Muscle of leg (tissue), 16 donors: Measurements from ENCODE around the gene MUC2. TPM values are rescaled to one million over a fixed set of nuclear protein-coding genes. Genes with fewer than 3 reads are reported as not detected.

Experiments used
- DNase-seq: peaks from one replicate; pipeline ENCODE4 v3.0.0; 2013
- H3K27ac ChIP-seq: one replicate; pipeline ENCODE4 v1.5.1; 2013; ENCODE audit warnings: mild to moderate bottlenecking, low read length, control low read depth
- H3K27me3 ChIP-seq: one replicate; pipeline ENCODE4 v1.6.1; 2013; ENCODE audit warnings: low read length; ENCODE audit not compliant: control insufficient read depth, insufficient read depth
- H3K36me3 ChIP-seq: one replicate; pipeline ENCODE4 v1.6.1; 2013; ENCODE audit warnings: low read length; ENCODE audit not compliant: control insufficient read depth, insufficient read depth
- H3K4me1 ChIP-seq: one replicate; pipeline ENCODE4 v1.6.1; 2013; ENCODE audit warnings: low read length; ENCODE audit not compliant: control insufficient read depth, insufficient read depth
- H3K4me3 ChIP-seq: one replicate; pipeline ENCODE4 v1.5.1; 2013; ENCODE audit warnings: low read length, control low read depth
- H3K9me3 ChIP-seq: replicated peaks from 2 replicates; pipeline ENCODE4 v1.6.1; 2013; ENCODE audit warnings: low read depth, low read length; ENCODE audit not compliant: control insufficient read depth
- WGBS: methylation state at CpG from one replicate; pipeline ENCODE4 v1.1.5; 2013; ENCODE audit warnings: missing lambda C conversion rate; ENCODE audit not compliant: insufficient coverage; 5-methylcytosine and 5-hydroxymethylcytosine counted together
- long read RNA-seq, 11 donors: transcript quantifications; one replicate each; lab custom pipeline, GENCODE V29; 2026
- polyA plus RNA-seq, 8 donors: library from polyadenylated mRNA; unstranded; fragments of 120-200 nt; gene quantifications; one replicate each; pipeline versions ENCODE4 v1.2.1 to v1.2.3, GENCODE V29; 2013; ENCODE audit warnings: inconsistent platforms in 1 of 8, low replicate concordance in 1 of 8; ENCODE audit not compliant: insufficient read length in 8 of 8, insufficient read depth in 1 of 8
- total RNA-seq: library from RNA; stranded (reverse); fragments of 120-200 nt; gene quantifications from one replicate; pipeline ENCODE4 v1.2.4, GENCODE V29; 2013

Gene MUC2
- total RNA-seq (not detected), polyA plus RNA-seq (1 to 10 TPM in 2 of 8 donors, under 1 TPM in 4, not detected in 2; 0.01 to 2.2 (median 0.04) TPM)
- long read RNA-seq, donor 1 = 0 reads
- long read RNA-seq, donor 2 = 0 reads
- long read RNA-seq, donor 3 = 0 reads
- long read RNA-seq, donor 4 = 0 reads
- long read RNA-seq, donor 5 = 0 reads
- long read RNA-seq, donor 6 = 0 reads
- long read RNA-seq, donor 7 = 0 reads
- long read RNA-seq, donor 8 = 0 reads
- long read RNA-seq, donor 9 = 0 reads
- long read RNA-seq, donor 10 = 0 reads
- long read RNA-seq, donor 11 = 0 reads

DNA sequence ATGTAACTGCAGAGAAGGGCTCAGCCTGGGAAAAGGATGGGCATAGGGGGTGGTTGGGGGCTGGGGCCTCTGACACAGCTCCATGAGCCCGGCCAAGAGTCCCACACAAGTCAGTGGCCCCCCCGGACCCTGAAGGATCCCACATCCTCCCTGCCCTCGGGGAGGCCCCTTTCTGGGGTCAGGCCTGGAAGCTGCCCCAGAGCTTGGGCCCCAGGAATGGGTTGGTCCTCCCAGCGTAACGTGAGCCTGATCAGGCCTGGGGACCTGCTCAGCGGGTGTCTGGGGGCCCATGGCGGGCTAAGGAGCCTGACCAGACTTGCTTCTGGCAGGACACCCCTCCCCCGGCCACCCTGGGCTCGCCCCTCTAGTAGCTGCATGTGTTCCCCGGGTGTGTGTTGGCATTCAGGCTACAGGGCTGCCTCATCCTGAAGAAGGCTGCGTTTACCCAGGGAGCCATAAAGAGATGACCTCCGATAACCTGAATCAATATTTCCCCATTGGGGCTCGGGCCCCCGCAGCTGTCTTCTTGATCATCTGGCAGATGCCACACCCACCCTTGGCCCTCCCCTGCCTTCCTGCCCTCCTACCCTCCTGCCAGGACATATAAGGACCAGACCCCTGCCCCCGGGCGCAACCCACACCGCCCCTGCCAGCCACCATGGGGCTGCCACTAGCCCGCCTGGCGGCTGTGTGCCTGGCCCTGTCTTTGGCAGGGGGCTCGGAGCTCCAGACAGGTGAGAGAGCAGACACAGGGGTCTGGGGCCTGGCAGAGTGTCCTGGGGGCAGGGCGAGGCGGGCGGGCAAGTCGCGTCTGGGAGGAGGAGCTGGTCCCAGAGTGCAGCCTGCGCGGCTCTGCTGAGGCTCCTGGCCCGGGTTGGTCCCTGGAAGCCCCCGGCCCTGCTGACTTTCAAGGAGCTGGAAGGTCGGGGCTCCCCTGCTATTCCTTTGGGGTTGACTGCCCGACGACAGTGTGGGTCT, at the start of gene MUC2:
Gene MUC2 (plus strand): TSS at position 631 of the 978 bp plus-strand sequence.
- H3K9me3 ChIP-seq = no peaks in the 10 kb centered on the region
- no peak for DNase-seq
- WGBS = 66% methylated on average over 28 of the region's 32 CpGs
- H3K27me3 ChIP-seq = no peaks in the 10 kb centered on the region
- H3K4me1 ChIP-seq = peaks cover 32% of the 10 kb centered on the region
- H3K27ac ChIP-seq = no peak within 1 kb of the TSS
- no peaks in the 10 kb centered on the region for H3K36me3 ChIP-seq
- no peak within 1 kb of the TSS for H3K4me3 ChIP-seq

DNA sequence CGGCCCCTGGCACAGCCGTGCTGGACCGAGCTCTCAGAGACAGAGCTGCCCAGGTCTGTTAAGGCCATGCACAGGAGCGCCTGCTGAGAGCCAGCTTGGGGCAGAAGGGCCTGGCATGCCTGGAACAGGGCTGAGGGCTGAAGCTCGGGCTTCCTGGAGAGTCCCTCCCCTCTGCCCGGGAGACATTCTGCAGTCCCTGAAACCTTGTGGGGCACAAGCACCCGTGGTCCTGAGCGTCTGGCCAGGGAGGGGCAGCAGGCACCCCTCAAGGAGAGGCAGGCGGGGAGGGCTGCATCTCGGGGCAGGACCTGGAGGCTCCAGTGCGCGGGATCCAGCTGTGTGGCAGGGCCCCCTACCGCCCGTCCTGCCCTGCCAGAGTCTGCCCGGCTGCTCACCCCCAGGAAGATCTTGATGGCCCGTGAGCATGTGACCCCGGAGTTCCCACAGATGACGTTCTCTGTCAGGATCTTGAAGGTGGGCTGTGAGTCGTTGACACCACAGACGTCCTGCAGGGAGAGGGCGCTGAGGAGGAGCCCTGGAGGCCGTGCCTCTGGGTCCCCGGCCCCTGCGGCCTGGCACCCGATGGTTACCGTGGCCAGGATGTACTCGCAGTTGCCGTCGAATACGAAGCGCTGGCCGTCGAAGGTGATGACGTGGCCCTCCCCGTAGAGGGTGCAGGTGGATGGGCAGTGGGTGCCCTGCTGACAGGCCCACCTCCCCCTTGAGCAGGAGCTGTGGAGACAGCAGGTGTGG, 49.1 kb upstream of the MUC2 start:
- no peak for DNase-seq
- H3K4me1 ChIP-seq = no peaks in the 10 kb centered on the region
- no peaks in the 10 kb centered on the region for H3K36me3 ChIP-seq
- no peaks in the 10 kb centered on the region for H3K27me3 ChIP-seq
- H3K27ac ChIP-seq = no peak overlapping the region
- no peaks in the 10 kb centered on the region for H3K9me3 ChIP-seq
- 70% methylated on average over 33 of the region's 35 CpGs for WGBS
- no peak overlapping the region for H3K4me3 ChIP-seq

DNA sequence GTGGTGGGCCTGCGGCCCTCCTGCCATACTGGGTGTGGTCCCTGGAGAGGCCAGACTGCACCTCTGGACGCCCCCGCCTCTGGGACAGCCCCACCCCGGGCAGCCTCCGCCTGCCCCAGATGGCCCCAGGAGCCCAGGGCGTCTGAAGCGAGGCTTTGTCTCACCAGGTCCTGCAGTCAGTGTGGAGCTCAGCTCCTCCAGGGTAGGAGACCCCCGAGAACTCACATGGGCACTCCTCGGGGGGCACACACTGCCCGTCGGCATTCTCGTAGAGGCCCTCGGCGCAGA, 48.6 kb upstream of the MUC2 start:
- H3K27me3 ChIP-seq = no peaks in the 10 kb centered on the region
- H3K4me3 ChIP-seq = no peak overlapping the region
- no peaks in the 10 kb centered on the region for H3K36me3 ChIP-seq
- WGBS = 78% methylated on average over 14 of the region's 14 CpGs
- no peak for DNase-seq
- no peaks in the 10 kb centered on the region for H3K4me1 ChIP-seq
- no peaks in the 10 kb centered on the region for H3K9me3 ChIP-seq
- no peak overlapping the region for H3K27ac ChIP-seq

DNA sequence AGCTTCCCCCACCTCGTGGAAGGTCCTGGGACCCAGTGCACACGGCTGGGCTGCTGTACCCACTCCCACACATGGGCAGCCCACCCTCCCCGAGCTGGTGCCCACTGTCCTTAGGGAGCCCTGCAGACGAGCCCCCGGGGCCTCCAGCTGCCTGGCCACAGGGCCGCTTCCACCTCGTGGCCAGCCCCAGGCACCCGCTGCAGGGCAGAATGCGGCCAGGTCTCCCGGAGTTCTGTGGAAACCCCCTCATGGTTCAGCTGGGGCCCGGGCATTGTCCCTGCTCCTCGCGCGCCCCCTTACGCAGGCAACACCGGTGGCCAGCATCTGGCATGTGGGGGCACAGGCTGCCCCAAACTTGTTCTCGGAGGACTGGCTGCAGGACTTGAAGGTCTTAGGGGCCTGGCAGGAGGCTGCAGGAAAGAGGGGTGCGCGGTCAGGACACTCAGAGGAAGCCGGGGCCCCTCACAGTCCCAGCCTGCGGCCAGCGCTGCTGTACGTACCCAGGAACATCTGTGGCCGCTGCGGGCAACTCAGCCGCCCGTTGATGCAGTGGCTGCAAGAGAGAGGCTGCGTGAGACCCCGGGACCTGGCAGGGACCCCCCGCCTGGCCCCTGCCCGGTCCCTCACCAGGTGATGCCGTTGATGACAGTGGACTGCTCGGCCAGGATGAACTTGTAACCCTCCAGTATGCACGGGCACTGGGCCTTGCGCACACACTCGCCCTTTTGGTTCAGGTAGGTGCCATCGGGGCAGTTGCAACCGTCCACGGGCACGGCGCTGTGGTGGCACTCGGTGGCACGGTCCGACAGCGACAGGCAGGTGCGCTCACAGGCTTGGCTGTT, 47.8 kb upstream of the MUC2 start:
- WGBS = 88% methylated on average over 45 of the region's 46 CpGs
- no peak overlapping the region for H3K27ac ChIP-seq
- no peak for DNase-seq
- H3K4me3 ChIP-seq = no peak overlapping the region
- no peaks in the 10 kb centered on the region for H3K36me3 ChIP-seq
- no peaks in the 10 kb centered on the region for H3K4me1 ChIP-seq
- no peaks in the 10 kb centered on the region for H3K27me3 ChIP-seq
- H3K9me3 ChIP-seq = no peaks in the 10 kb centered on the region

DNA sequence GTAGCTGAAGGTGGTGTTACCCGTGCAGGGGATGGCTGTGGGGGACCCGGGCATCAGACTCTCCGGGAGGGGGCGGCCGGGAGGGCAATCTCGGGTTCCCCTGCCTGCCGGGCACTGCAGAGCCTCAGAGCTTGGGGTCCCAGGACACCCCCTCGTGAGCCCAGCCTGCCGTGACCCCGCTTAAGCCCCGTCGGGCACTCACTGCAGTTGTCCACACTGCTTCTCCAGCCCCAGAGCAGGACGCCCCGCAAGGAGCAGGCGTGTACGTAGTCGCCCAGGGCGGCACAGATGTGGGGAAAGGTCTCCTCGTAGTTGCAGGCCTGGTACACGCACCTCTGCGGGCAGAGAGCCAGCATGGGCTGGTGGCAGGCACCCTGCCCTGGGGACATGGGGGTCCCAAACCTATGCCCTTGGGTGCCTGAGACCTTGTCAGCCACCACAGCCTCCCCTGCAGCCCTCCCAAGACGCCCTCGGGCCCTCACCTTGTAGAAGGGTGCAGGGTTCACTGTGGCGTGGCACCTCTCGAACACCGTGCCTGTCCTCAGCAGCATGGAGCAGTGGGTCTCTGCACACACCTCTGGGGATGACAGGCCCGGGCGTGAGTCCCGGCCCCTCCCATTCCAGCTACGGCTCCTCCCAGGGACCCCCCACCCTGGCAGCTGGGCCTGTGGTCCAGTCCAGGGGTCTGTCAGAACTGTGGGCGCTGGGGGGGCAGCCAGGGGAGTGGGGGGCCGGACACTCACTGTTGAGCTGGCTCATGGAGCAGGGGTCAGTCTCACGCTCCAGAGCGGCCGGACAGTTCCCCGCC, 47.0 kb upstream of the MUC2 start:
- 76% methylated on average over 31 of the region's 36 CpGs for WGBS
- no peaks in the 10 kb centered on the region for H3K36me3 ChIP-seq
- no peaks in the 10 kb centered on the region for H3K9me3 ChIP-seq
- no peaks in the 10 kb centered on the region for H3K27me3 ChIP-seq
- H3K4me3 ChIP-seq = no peak overlapping the region
- H3K27ac ChIP-seq = no peak overlapping the region
- DNase-seq = no peak
- no peaks in the 10 kb centered on the region for H3K4me1 ChIP-seq

DNA sequence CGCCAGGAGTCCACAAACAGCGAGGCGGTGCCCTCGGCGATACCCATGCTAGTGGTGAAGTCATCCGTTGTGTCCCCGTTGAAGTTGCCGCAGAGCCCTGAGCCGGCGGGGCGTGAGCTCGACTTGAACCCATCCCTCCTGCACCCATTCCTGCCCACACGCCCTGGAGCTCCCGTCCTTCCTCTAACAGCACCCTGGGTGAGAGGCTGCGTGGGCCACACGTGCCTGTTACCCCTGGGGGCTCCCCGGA, 46.5 kb upstream of the MUC2 start:
- H3K27me3 ChIP-seq = no peaks in the 10 kb centered on the region
- H3K4me3 ChIP-seq = no peak overlapping the region
- no peak overlapping the region for H3K27ac ChIP-seq
- H3K36me3 ChIP-seq = no peaks in the 10 kb centered on the region
- 80% methylated on average over 14 of the region's 17 CpGs for WGBS
- DNase-seq = no peak
- H3K9me3 ChIP-seq = no peaks in the 10 kb centered on the region
- H3K4me1 ChIP-seq = no peaks in the 10 kb centered on the region

DNA sequence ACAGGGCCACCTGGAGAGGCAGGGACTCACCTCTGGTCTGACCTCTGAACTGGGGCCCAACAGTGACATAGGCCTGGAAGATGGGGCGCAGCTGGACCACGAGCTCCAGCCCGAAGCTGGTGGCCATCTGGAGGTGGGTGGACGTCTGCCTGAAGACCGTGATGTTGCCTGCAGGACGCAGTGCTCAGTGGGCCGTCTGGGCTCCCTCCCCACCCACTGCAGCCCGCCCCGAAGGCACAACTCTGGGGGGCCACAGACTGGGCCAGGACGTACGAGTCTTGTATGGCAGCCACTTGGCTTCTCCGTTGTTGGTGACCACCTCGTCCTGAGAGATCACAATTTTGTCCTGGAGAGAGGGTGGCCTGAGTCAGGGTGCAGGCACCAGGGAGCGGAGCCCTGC, 46.1 kb upstream of the MUC2 start:
- no peaks in the 10 kb centered on the region for H3K4me1 ChIP-seq
- DNase-seq = no peak
- no peaks in the 10 kb centered on the region for H3K9me3 ChIP-seq
- H3K27ac ChIP-seq = no peak overlapping the region
- H3K4me3 ChIP-seq = no peak overlapping the region
- 87% methylated on average over 5 of the region's 14 CpGs for WGBS
- H3K36me3 ChIP-seq = no peaks in the 10 kb centered on the region
- H3K27me3 ChIP-seq = no peaks in the 10 kb centered on the region

DNA sequence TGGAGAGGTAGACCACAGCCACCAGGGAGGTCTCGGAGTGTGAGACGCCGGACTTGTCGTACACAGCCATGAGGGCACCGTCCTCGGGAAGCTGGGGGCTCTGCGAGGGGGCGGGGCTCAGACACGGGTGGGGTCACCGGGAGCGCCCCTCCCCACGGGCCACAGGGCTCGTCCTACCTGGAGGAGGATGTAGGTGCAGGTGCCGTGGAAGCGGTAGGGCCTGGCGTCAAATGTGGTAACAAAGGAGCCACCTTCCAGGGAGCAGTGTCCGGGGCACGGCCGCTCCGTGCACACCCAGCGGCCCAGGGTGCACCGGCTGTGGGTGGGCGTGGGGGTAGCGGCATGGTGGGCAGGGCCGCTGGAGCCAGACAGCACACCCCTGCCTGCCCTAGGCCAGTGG, 45.6 kb upstream of the MUC2 start:
- Histone ChIP-seq H3K4me3 (no peak overlapping the region), H3K4me1 (no peaks in the 10 kb centered on the region), H3K27ac (no peak overlapping the region), H3K9me3 (no peaks in the 10 kb centered on the region), H3K27me3 (no peaks in the 10 kb centered on the region), H3K36me3 (no peaks in the 10 kb centered on the region)
- no peak for DNase-seq
- WGBS = 83% methylated on average over 25 of the region's 25 CpGs

DNA sequence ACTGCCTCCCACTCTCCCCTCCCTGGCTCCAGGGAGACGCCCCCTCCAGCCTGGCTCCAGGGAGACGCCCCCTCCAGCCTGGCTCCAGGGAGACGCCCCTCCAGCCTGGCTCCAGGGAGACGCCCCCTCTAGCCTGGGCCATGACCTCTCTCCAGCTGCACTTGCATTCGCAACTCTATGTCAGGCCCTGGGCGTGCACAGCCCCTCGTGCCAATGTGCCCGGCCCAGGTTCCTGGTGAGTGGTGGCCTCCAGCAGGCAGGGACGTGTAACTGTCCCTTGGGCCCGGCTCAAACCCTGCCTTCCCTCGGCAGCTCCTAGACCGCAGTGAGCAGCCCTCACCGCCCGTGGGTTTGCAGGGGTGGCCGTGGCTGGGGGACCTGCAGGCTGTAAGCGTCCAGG, 45.0 kb upstream of the MUC2 start:
- Histone ChIP-seq H3K27ac (no peak overlapping the region), H3K4me3 (no peak overlapping the region), H3K4me1 (no peaks in the 10 kb centered on the region), H3K9me3 (no peaks in the 10 kb centered on the region), H3K27me3 (no peaks in the 10 kb centered on the region), H3K36me3 (no peaks in the 10 kb centered on the region)
- no peak for DNase-seq
- 31% methylated on average over 15 of the region's 16 CpGs for WGBS
